K562 (cell line): Measurements from ENCODE around the gene PRSS22. TPM values are rescaled to one million over a fixed set of nuclear protein-coding genes. Genes with fewer than 3 reads are reported as not detected.

ENCODE experiments used
- AFF4 ChIP-seq: sonication (generic); formaldehyde crosslinking; IDR thresholded peaks from 2 replicates; pipeline ENCODE4 v1.8.0; 2023; ENCODE audit warnings: mild to moderate bottlenecking, missing genetic modification reagents
- ARID4B ChIP-seq: sonication (generic); formaldehyde crosslinking; IDR thresholded peaks from 2 replicates; pipeline ENCODE4 v1.8.0; 2022; ENCODE audit warnings: mild to moderate bottlenecking, missing genetic modification reagents
- DACH1 ChIP-seq: fragments of 450-650 bp; IDR thresholded peaks from 2 replicates; pipeline ENCODE4 v1.6.1; 2018; ENCODE audit not compliant: partially characterized antibody
- ELF4 ChIP-seq: fragments of 450-650 bp; formaldehyde crosslinking; IDR thresholded peaks from 2 replicates; pipeline ENCODE4 v1.4.0; 2022; ENCODE audit warnings: missing genetic modification characterization
- FOXJ2 ChIP-seq: fragments of 200-800 bp; sonication (Bioruptor generic); IDR thresholded peaks from 2 replicates; pipeline ENCODE4 v1.6.1; 2016; ENCODE audit warnings: missing genetic modification characterization, missing compliant biosample characterization
- MAZ ChIP-seq, 2 experiments: fragments of 450-650 bp in 1 of 2; sonication (generic) in 1 of 2; formaldehyde crosslinking; IDR thresholded peaks in 1 of 2; conservative IDR thresholded peaks in 1 of 2; 2 replicates each; pipeline versions ENCODE4 v1.4.0 to v1.5.0; 2020; ENCODE audit warnings: mild to moderate bottlenecking in 1 of 2, missing genetic modification reagents in 1 of 2
- MIER1 ChIP-seq: fragments of 450-650 bp; IDR thresholded peaks from 2 replicates; pipeline ENCODE4 v1.6.1; 2016; ENCODE audit warnings: antibody characterized with exemption, mild to moderate bottlenecking, low read depth
- MTF1 ChIP-seq: fragments of 250-450 bp; sonication (Bioruptor Pico); IDR thresholded peaks from 2 replicates; pipeline ENCODE4 v1.9.0; 2021; ENCODE audit warnings: moderate library complexity, mild to moderate bottlenecking, inconsistent platforms, borderline replicate concordance
- POLR2H ChIP-seq: IDR thresholded peaks from 2 replicates; pipeline ENCODE4 v1.6.1; 2016; ENCODE audit warnings: missing genetic modification characterization, low read depth, mild to moderate bottlenecking, control low read depth, missing compliant biosample characterization, moderate library complexity
- RBFOX2 ChIP-seq: fragments of 200-400 bp; formaldehyde crosslinking; IDR thresholded peaks from 2 replicates; pipeline ENCODE4 v1.6.1; 2017; ENCODE audit warnings: low read depth, mild to moderate bottlenecking, low read length, moderate library complexity
- RBM15 ChIP-seq: fragments of 200-400 bp; formaldehyde crosslinking; IDR thresholded peaks from 2 replicates; pipeline ENCODE4 v1.6.1; 2018; ENCODE audit warnings: mild to moderate bottlenecking, low read length, moderate library complexity; ENCODE audit not compliant: insufficient read depth
- RFX5 ChIP-seq: IDR thresholded peaks from 2 replicates; pipeline ENCODE4 v1.6.1; 2011; ENCODE audit warnings: low read depth, mild to moderate bottlenecking, improper control_type of control experiment, low read length
- SLC30A9 ChIP-seq: fragments of 250-450 bp; sonication (Bioruptor Pico); IDR thresholded peaks from 2 replicates; pipeline ENCODE4 v1.8.0; 2022; ENCODE audit warnings: mild to moderate bottlenecking, moderate library complexity
- SMAD3 ChIP-seq: fragments of 450-650 bp; formaldehyde crosslinking; conservative IDR thresholded peaks from 2 replicates; pipeline ENCODE4 v1.4.0; 2020; ENCODE audit warnings: mild to moderate bottlenecking
- ZNF124 ChIP-seq: sonication (generic); formaldehyde crosslinking; IDR thresholded peaks from 2 replicates; pipeline ENCODE4 v1.8.1; 2022; ENCODE audit warnings: missing genetic modification reagents
- ZNF589 ChIP-seq: fragments of 200-800 bp; sonication (Bioruptor generic); IDR thresholded peaks from 2 replicates; pipeline ENCODE4 v1.6.1; 2016; ENCODE audit warnings: low read depth, missing genetic modification characterization, missing compliant biosample characterization
- ZNF655 ChIP-seq: fragments of 250-450 bp; sonication (Bioruptor Pico); IDR thresholded peaks from 2 replicates; pipeline ENCODE4 v1.5.0; 2021
- polyA plus RNA-seq, 8 experiments: library from polyadenylated mRNA; depleted of rRNA in 4 of 8; stranded (reverse) in 5 of 8; unstranded in 3 of 8; fragments of >200 nt; fragmentation: Nextera tagmentation in 2 of 8; fragmentation: Illumina TruSeq in 1 of 8; extraction: Ambion mirVana in 2 of 8; extraction: Trizol in 1 of 8; gene quantifications; 2 replicates each; pipeline versions ENCODE4 v1.2.1 to v1.2.3, GENCODE V29; 2011 to 2014; ENCODE audit warnings: inconsistent platforms in 1 of 8, missing spikeins in 1 of 8
- total RNA-seq, 7 experiments: library from RNA; depleted of rRNA in 6 of 7; stranded (reverse); fragments of >200 nt in 6 of 7; fragmentation: Illumina TruSeq in 2 of 7; extraction: Trizol in 2 of 7; gene quantifications; 2 replicates each; pipeline versions ENCODE4 v1.2.1 to v1.2.3, GENCODE V29; 2011 to 2021; ENCODE audit warnings: low replicate concordance in 1 of 7

The PRSS22 gene
- total and polyA plus RNA-seq, 9 of the 15 experiments (the other 6 are each of a cell fraction or from before 2014, with no cell fraction given), result 0.13 to 0.42 TPM; not detected in 7

- no peak for TF ChIP-seq DACH1
- TF ChIP-seq ELF4, result no peak
- TF ChIP-seq ZNF124, result no peak
- no peak for TF ChIP-seq POLR2H (tag)
- no peak for TF ChIP-seq SMAD3 (CRISPR knock-in tag)
- no peak for TF ChIP-seq FOXJ2 (tag)
- 0 out of 2 replicates have a peak, but pooled peaks have one; percentile 30 for TF ChIP-seq AFF4 (CRISPR knock-in tag)
- no peak for TF ChIP-seq RBM15
- no peak for TF ChIP-seq SLC30A9 (CRISPR knock-in tag)
- no peak for TF ChIP-seq MIER1
- TF ChIP-seq MTF1 (CRISPR knock-in tag), result no peak
- TF ChIP-seq ARID4B (CRISPR knock-in tag), result peak; percentile 67; the same call in 1 of the 2 replicates
- TF ChIP-seq ZNF655, result no peak
- TF ChIP-seq RFX5, result no peak
- TF ChIP-seq MAZ (CRISPR knock-in tag; conservative IDR thresholded peaks at IDR 0.05 in 1 of 2, IDR thresholded peaks at IDR 0.05 in 1 of 2), result peak; percentile 47 to 81
- no peak for TF ChIP-seq ZNF589
- no peak for TF ChIP-seq RBFOX2
Measured at GRCh38 chr16:2904100-2904921, 46.3 kb upstream of the PRSS22 start (continued).
